Activated naive CD4-positive, alpha-beta T cell treated with Interleukin-2 at 50 U/mL for 16 hours (primary cell): ENCODE measurements around the gene ULK1.

Source experiments
- DNase-seq: peaks from one replicate; pipeline ENCODE4 v3.0.0-alpha.2; 2020

ULK1 gene

DNA sequence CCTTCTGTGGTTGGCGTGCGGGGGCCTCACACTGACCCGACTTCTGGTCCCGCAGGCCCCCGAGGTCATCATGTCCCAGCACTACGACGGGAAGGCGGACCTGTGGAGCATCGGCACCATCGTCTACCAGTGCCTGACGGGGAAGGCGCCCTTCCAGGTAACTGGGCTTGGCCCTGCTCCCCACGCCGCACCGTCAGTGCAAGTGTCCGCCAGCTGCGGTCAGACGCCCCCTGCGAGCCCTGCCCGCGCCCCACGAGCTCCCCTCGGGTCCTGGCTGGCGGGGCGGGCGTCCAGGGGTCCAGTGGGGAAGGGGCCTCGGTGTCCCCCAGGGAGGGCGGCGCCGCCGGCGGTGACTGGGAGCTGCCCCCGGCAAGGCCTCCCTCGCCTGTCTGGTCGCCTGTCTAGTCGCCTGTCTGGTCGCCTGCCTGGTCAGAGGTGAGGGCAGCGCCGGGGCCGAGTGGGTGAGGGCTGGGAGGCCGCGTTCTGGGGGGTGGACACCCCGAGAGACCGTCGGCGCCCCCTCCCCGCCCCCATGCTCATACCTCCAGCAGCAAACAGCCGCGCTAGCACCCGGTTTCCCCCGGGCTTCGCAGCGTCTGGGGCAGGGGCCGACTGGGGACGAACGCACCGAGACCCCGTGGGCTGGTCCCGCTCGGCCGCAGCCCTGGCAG lies 14.8 kb downstream of the ULK1 start:
- DNase-seq: no peak

DNA sequence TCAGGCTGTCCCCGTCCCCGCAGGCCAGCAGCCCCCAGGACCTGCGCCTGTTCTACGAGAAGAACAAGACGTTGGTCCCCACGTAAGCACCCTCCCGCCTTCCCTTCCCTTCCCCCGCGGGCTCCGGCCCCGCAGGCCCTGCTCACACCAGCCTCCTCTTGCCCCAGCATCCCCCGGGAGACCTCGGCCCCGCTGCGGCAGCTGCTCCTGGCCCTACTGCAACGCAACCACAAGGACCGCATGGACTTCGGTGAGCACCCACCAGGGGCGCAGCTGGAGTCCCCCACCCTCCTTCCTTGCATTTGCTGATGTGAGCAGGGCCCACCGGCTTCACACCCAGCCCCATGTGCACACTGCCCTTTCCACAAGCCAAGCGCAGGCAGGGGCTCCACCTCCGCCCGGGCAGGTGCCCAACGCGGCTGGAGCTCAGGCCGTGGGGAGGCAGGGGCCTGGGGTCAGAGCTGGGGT lies 15.4 kb downstream of the ULK1 start:
- no peak for DNase-seq

- DNase-seq: no peak
These were observed 16.0 kb downstream of the ULK1 start for GRCh38 chr12:131910302-131911027.

GRCh38 chr12:131911028-131911650 lies 16.7 kb downstream of the ULK1 start:
- DNase-seq: no peak

GRCh38 chr12:131911851-131912477 lies 17.5 kb downstream of the ULK1 start:
- DNase-seq: no peak

DNA sequence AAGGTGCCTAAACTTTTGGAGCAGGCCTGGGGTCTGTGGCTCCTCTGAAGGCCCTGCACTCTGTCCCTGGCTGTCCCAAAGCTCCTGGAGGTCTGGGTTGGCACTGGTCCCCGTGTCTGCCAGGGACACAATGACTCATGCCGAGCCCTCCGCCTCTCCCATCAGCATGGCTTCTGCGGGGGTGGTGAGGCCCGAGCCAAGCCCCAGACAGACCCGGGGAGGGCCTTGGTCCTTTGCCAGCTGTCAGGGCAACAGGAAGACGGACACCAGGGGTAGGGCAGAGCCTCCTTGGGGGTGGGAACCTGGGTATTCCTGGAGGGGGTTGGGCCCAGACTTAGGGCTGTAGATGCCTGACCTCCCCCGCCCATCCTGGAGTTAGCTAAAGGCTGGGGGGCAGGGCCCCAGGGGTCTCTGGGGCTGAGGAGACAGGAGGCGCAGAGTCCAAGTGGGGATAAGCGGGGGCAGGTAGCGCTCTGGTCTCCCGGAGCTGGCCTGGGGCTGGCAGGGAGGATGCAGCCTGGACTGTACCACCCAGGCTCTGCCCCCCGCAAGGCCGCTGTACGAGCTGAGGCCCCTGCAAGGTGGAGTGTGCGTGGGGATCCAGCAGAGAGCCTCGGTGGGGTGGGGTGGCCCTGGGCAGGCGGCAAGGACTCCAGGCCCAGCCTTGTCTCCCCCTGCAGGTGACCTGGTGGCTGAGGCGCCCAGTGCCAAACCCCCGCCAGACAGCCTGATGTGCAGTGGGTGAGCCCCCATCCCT lies 18.3 kb downstream of the ULK1 start:
- no peak for DNase-seq

GRCh38 chr12:131913666-131914065 lies 19.2 kb downstream of the ULK1 start:
- DNase-seq: no peak

DNA sequence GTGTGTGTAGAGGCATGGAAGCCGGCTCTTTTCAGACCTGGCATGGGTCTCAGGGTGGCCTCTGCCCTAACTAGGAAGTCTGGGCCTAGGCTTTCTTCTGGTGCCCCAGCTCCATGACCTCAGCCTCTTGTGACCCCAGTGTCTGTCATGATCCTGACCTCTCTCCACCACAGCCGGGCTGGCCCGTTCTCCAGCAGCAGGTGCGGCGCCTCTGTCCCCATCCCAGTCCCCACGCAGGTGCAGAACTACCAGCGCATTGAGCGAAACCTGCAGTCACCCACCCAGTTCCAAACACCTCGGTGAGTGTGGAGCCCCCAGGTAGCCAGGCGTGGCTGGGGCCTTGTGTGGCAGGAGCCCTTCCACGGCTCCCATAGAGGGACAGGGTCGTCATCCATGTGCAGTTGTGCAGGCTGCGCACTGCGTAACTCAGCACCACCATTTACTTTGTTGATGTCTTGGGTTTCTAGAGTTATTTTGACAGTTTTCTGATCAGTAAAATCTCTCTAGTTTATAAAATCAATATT lies 19.8 kb downstream of the ULK1 start:
- no peak for DNase-seq

GRCh38 chr12:131915000-131915689 lies 20.7 kb downstream of the ULK1 start:
- DNase-seq: no peak

DNA sequence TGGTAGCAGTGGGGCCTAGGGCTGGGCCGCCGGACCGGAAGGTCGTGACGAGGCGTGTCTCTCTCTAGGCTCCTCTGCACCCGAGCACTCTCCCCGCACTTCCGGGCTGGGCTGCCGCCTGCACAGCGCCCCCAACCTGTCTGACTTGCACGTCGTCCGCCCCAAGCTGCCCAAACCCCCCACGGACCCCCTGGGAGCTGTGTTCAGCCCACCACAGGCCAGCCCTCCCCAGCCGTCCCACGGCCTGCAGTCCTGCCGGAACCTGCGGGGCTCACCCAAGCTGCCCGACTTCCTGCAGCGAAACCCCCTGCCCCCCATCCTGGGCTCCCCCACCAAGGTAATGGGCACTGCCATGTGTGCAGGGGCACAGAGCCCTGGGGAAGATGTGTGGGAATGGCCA lies 21.4 kb downstream of the ULK1 start:
- DNase-seq: no peak

DNA sequence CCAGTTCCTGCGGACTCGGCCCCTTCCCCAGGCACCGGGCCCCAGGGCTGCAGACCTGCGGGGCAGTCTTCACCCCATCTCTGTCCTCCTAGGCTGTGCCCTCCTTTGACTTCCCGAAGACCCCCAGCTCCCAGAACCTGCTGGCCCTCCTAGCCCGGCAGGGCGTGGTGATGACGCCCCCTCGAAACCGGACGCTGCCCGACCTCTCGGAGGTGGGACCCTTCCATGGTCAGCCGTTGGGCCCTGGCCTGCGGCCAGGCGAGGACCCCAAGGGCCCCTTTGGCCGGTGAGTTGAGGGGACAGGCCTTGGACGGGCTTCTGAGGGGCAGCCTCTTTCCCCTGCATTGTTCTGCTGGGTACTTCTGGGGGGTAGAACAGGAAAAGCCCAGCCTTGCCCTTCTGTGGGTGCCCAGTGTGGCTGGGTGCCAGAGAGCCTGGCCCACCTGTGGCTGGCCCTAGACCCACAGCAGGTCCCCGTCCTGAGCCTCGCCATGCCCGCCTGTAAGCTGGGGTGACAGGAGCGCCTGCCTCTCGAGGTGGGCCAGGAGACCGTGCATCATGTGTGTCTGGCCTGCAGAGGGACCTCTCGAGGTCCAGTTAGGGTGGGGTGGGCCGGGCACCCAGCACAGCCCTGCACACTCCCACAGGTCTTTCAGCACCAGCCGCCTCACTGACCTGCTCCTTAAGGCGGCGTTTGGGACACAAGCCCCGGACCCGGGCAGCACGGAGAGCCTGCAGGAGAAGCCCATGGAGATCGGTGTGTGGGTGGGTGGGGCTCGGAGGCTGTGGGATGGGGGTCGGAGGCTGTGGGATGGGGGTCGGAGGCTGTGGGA lies 22.1 kb downstream of the ULK1 start:
- no peak for DNase-seq

DNA sequence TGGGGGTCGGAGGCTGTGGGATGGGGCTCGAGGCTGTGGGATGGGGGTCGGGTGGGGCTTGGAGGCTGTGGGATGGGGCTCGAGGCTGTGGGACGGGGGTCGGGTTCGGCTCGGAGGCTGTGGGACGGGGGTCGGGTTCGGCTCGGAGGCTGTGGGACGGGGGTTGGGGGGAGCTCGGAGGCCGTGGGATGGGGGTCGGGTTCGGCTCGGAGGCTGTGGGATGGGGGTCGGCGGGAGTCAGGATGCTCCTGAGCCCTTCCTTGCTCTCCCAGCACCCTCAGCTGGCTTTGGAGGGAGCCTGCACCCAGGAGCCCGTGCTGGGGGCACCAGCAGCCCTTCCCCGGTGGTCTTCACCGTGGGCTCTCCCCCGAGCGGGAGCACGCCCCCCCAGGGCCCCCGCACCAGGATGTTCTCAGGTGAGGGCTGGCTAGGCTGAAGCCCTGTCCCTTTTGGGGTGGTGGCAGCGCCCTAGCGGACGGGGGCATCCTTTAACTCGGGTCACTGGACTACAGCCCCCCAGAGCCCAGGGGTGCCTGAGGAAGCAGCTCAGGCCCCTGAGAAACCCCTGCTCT lies 22.8 kb downstream of the ULK1 start:
- no peak for DNase-seq

DNA sequence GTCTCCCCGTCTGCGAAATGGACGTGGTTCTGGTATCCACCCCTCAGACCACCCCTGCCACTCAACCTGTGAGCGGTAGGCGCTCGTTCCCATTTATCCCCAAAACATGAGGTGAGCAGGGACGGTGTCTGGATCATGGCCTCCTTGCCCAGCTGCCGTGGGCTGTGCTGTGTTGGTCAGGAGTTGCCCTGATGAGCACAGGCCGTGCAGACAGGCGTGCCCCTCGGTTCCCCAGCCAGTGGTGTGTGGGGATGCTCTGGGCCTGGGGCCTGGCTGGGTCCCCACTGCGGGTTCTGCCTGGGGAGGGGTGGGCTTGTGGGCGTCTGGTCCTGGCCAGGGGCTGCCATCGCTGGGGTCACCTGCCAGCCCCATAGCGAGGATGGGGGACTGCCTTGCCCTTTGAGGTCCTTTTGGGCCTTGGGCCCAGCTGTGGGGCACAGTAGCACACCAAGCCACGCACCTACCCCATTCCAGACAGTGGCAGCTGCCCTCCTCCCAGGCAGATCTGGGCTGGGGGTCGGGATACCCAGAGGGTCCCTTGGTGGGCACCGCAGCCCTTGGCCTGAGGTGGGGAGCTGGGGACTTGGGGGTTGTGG lies 23.4 kb downstream of the ULK1 start:
- no peak for DNase-seq

DNA sequence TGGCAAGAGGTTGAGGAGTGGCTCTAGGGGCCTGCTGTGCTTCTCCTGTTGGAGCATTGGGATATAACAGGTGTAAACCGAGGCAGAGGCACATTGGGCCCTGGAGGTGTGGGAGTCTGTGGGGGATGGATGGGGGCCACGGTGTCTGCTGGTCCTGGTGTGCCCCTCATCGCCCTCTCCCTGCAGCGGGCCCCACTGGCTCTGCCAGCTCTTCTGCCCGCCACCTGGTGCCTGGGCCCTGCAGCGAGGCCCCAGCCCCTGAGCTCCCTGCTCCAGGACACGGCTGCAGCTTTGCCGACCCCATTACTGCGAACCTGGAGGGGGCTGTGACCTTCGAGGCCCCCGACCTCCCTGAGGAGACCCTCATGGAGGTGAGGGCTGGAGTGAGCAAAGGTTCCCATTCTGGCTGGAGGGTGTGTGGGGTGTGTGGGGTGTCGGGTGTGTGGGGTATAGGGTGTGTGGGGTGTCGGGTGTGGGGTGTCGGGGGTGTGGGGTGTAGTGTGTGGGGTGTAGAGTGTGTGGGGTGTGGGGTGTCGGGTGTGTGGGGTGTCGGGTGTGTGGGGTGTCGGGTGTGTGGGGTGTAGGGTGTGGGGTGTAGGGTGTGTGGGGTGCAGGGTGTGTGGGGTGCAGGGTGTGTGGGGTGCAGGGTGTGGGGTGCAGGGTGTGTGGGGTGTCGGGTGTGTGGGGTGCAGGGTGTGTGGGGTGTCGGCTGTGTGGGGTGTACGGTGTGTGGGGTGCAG lies 24.1 kb downstream of the ULK1 start:
- DNase-seq: no peak

- no peak for DNase-seq
These were observed 24.6 kb downstream of the ULK1 start for GRCh38 chr12:131919051-131919347.

DNA sequence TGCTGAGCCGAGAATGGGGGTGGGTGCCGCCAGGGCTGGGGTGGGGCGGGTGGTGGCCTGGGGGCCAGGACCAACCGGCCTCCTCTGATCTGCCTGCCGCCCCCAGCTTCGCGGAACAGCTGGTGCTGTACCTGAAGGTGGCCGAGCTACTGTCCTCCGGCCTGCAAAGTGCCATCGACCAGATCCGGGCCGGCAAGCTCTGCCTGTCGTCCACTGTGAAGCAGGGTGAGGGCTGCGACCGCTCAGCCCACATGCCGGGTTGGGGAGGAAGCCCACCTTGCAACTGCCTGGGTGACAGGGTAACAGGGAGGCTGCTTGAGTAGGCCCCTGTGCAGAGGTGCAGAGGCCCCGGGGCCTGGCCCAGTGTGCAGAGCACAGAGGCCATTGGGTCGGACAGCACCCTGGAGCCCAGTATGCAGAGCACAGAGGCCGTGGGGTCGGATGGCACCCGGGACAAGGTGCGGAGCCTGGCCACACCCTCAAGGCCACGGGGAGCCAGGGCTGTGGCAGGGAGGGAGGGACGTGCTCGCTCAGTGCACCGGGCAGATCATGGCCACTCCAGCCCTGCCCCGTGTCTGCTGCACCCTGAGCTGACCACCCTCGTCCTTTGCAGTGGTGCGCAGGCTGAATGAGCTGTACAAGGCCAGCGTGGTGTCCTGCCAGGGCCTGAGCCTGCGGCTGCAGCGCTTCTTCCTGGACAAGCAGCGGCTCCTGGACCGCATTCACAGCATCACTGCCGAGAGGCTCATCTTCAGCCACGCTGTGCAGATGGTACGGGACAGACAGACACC lies 25.1 kb downstream of the ULK1 start:
- DNase-seq: no peak

- DNase-seq: no peak
These were observed 25.7 kb downstream of the ULK1 start for GRCh38 chr12:131920157-131920508.

DNA sequence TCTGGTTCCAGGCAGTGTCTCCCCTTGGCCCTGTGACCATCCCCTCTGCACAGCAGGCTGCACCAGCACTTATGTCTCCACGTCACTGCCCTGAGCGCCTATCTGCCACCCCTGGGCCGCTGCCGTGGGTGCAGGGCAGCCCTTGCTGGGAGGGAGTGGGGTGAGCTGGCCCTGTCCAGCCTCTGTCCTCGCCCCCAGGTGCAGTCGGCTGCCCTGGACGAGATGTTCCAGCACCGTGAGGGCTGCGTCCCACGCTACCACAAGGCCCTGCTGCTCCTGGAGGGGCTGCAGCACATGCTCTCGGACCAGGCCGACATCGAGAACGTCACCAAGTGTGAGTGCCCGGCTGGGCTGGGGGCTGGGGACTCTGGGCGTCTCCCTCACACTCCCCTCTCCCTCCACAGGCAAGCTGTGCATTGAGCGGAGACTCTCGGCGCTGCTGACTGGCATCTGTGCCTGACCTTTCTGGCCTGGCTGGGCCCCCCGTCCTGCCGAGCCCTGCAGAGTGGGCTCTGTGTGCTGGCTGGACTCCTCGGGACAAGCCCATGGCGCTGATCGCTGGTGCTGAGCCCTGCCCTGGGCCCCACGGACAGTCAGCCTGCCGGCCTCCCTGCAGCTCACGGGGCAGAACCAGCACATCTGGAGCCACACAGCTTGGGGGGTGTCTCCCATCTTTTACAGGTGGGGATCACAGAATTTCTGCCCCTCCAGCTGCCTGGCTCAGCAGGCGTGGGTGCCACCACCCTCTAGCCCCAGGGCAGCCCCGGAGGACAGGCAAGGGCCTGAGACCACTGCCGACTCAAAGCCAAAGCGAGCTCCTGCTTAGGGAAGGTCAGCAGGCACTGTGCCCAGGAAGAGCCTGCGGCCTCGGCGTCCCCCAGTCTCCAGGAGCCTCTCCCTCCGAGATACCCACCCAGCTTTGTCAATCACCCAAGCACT lies 26.7 kb downstream of the ULK1 start:
- no peak for DNase-seq
